ENCODE data around the gene ELF5. TPM values are rescaled to one million over a fixed set of nuclear protein-coding genes. Genes with fewer than 3 reads are reported as not detected.

The ELF5 gene
- total RNA-seq, 4 donors from 2014 or later: not detected

DNA sequence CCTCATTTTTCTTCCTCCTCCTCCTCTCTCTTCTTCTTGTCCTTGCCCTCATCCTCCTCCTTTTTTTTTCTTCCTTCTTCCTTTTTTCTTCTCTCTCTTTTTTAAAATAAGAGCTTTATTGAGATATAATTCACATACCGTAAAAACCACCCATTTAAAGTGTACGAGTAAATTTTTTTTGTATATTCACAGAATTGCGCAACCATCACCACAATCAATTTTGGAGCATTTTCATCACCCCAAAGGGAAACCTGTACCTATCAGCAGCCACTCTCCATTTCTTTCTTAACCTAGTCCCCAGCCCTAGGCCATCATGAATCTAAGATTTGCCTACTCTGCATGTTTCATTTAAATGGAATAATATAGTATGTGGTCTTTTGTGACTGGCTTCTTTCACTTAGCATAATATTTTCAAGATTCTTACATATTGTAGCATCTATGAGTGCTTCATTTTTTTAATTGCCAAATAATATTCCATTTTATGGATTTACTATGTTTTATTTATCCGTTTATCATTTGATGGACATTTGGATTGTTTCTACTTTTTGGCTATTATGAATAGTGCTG lies 39.9 kb downstream of the ELF5 start:
- Histone ChIP-seq H3K27ac (replicated peaks in 1 of 4) (no peak overlapping the region), H3K9me3 (no peaks in the 10 kb centered on the region), H3K27me3 (no peaks in the 10 kb centered on the region), H3K4me1 (no peaks in the 10 kb centered on the region), H3K36me3 (peaks cover 37 to 63% (median 50%) of the 10 kb centered on the region in 4 donors), H3K4me3 (no peak overlapping the region)
- 91% methylated on average over 4 of the region's 4 CpGs for WGBS
- no peak for DNase-seq (ENCODE audit: extremely low spot score)
- intact Hi-C loops (cut with DNase I): no loop called here
- TF ChIP-seq POLR2A (IDR thresholded peaks at IDR 0.05; ENCODE audit: low read depth) (no peak), POLR2AphosphoS5 (IDR thresholded peaks at IDR 0.05) (no peak)

DNA sequence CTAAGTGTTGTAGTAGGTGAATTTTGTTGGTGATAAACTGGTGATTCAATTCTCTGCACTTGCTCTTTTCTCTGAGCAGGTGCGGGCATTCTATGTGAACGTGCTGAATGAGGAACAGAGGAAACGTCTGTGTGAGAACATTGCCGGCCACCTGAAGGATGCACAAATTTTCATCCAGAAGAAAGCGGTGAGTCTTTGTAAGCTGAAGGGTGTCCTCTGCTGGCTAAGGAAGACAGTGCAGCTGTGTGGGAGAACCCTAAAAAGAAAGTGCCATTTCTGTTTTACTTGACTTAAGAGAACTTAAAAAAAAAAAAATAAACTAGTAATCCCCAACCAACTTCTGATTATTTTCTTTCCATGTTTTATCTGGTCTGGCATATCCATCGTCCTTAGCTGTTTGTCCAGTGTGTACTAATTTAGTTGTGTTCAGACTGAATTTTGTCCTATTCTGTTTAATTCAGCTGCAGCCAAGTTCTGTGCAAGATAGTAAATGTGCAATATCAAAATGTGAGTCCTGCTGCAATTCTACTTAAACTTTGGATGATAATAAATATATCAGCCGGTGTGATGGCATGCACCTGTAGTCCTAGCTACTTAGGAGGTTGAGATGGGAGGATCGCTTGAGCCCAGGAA lies 45.3 kb downstream of the ELF5 start:
- Histone ChIP-seq H3K27me3 (no peaks in the 10 kb centered on the region), H3K9me3 (peaks cover 0 to 12% (median 3%) of the 10 kb centered on the region in 4 donors), H3K4me3 (no peak overlapping the region), H3K27ac (replicated peaks in 1 of 4) (no peak overlapping the region), H3K4me1 (no peaks in the 10 kb centered on the region), H3K36me3 (peaks cover 67 to 100% (median 90%) of the 10 kb centered on the region in 4 donors)
- peak in 1 of 3 experiments; percentile 42 for TF ChIP-seq CTCF (IDR thresholded peaks at IDR 0.05)
- TF ChIP-seq POLR2AphosphoS5 (IDR thresholded peaks at IDR 0.05): no peak
- DNase-seq (ENCODE audit: extremely low spot score): no peak
- intact Hi-C loops (cut with DNase I): no loop called here
- WGBS: 86% methylated on average over 8 of the region's 8 CpGs

GRCh38 chr11:34466802-34467488 lies 46.6 kb downstream of the ELF5 start:
- 63% methylated on average over 3 of the region's 3 CpGs for WGBS
- H3K9me3 ChIP-seq: peaks cover 0 to 12% (median 3%) of the 10 kb centered on the region in 4 donors
- no peak overlapping the region for H3K27ac ChIP-seq (replicated peaks in 1 of 4)
- H3K27me3 ChIP-seq: no peaks in the 10 kb centered on the region
- H3K4me1 ChIP-seq: no peaks in the 10 kb centered on the region
- TF ChIP-seq CTCF (IDR thresholded peaks at IDR 0.05) (no peak), POLR2AphosphoS5 (IDR thresholded peaks at IDR 0.05) (no peak), EP300 (IDR thresholded peaks at IDR 0.05) (no peak), POLR2A (IDR thresholded peaks at IDR 0.05; ENCODE audit: low read depth) (no peak)
- intact Hi-C loops (cut with DNase I): no loop called here
- H3K4me3 ChIP-seq: no peak overlapping the region
- DNase-seq (ENCODE audit: extremely low spot score): no peak
- H3K36me3 ChIP-seq: peaks cover 68 to 100% (median 90%) of the 10 kb centered on the region in 4 donors

GRCh38 chr11:34464591-34465051 lies 49.0 kb downstream of the ELF5 start:
- no peak for DNase-seq (ENCODE audit: extremely low spot score)

More at GRCh38 chr11:34464591-34465051, 49.0 kb downstream of the ELF5 start:
- Histone ChIP-seq H3K4me1 (no peaks in the 10 kb centered on the region), H3K4me3 (no peak overlapping the region), H3K27ac (replicated peaks in 1 of 4) (no peak overlapping the region), H3K27me3 (no peaks in the 10 kb centered on the region), H3K9me3 (peaks cover 0 to 12% (median 3%) of the 10 kb centered on the region in 4 donors), H3K36me3 (peaks cover 63 to 100% (median 83%) of the 10 kb centered on the region in 4 donors)
- TF ChIP-seq POLR2A (IDR thresholded peaks at IDR 0.05; ENCODE audit: low read depth) (no peak), POLR2AphosphoS5 (IDR thresholded peaks at IDR 0.05) (no peak), CTCF (IDR thresholded peaks at IDR 0.05) (no peak)
- intact Hi-C loops (cut with DNase I): no loop called here
- WGBS: 77% methylated on average over 7 of the region's 7 CpGs
